A673 (cell line): ENCODE measurements around the gene VPS41. TPM values are rescaled to one million over a fixed set of nuclear protein-coding genes. Genes with fewer than 3 reads are reported as not detected.

Source experiments
- BruUV-seq: library from RNA; stranded (reverse); fragments of 400-500 nt; replicated peaks from 2 replicates; lab custom pipeline; 2021; lab: Mats Ljungman, UMichigan
- CTCF ChIA-PET: fragments of 300-600 bp; sonication (Branson Sonifier 250); formaldehyde crosslinking; loops from one replicate; lab custom pipeline; 2022; ENCODE audit warnings: antibody characterized with exemption; lab: Charles Lee
- POLR2A ChIA-PET: fragments of 300-600 bp; sonication (Branson Sonifier 250); formaldehyde crosslinking; loops from one replicate; lab custom pipeline; 2022; ENCODE audit warnings: antibody characterized with exemption; ENCODE audit not compliant: low non-redundant PET; lab: Charles Lee
- DNase-seq: peaks from one replicate; pipeline ENCODE4 v3.0.0-alpha.2; 2015; ENCODE audit warnings: low spot score
- H3K27ac ChIP-seq: fragments of 200-600 bp; sonication (generic); 2 replicates; pipeline ENCODE4 v1.5.1; 2016; ENCODE audit warnings: mixed run types, low read depth, mild to moderate bottlenecking, mixed read lengths, antibody characterized with exemption, low read length; ENCODE audit not compliant: poor library complexity, severe bottlenecking
- H3K27me3 ChIP-seq: fragments of 200-600 bp; sonication (generic); replicated peaks from 2 replicates; pipeline ENCODE4 v1.6.1; 2017; ENCODE audit warnings: mixed run types, low read depth, mild to moderate bottlenecking, mixed read lengths, antibody characterized with exemption, low read length; ENCODE audit not compliant: insufficient read depth, poor library complexity
- H3K36me3 ChIP-seq: fragments of 200-600 bp; sonication (generic); 2 replicates; pipeline ENCODE4 v1.6.1; 2016; ENCODE audit warnings: mixed run types, mild to moderate bottlenecking, mixed read lengths, antibody characterized with exemption, low read length; ENCODE audit not compliant: insufficient read depth, poor library complexity, severe bottlenecking
- H3K4me1 ChIP-seq: fragments of 200-600 bp; sonication (generic); 2 replicates; pipeline ENCODE4 v1.6.1; 2017; ENCODE audit warnings: mixed run types, mild to moderate bottlenecking, mixed read lengths, antibody characterized with exemption, low read length; ENCODE audit not compliant: insufficient read depth, poor library complexity, severe bottlenecking
- H3K4me3 ChIP-seq: fragments of 200-600 bp; sonication (generic); 2 replicates; pipeline ENCODE4 v1.5.1; 2016; ENCODE audit warnings: low read depth, mixed run types, mild to moderate bottlenecking, mixed read lengths, low read length; ENCODE audit not compliant: poor library complexity, severe bottlenecking
- H3K9me3 ChIP-seq: fragments of 200-600 bp; sonication (generic); 2 replicates; pipeline ENCODE4 v1.6.1; 2016; ENCODE audit warnings: mixed run types, low read depth, mild to moderate bottlenecking, mixed read lengths, antibody characterized with exemption, low read length; ENCODE audit not compliant: poor library complexity, severe bottlenecking
- CTCF ChIP-seq: fragments of 300-800, 200-600 bp; sonication (generic); conservative IDR thresholded peaks from 2 replicates; pipeline ENCODE4 v1.5.1; 2017; ENCODE audit warnings: low read depth, mild to moderate bottlenecking, antibody characterized with exemption, low read length, moderate library complexity, mixed read lengths
- EZH2 ChIP-seq: fragments of 200-600 bp; sonication (generic); IDR thresholded peaks from 2 replicates; pipeline ENCODE4 v1.6.1; 2017; ENCODE audit warnings: borderline replicate concordance, low read depth, mild to moderate bottlenecking, mixed read lengths, antibody characterized with exemption, low read length; ENCODE audit not compliant: poor library complexity, severe bottlenecking
- intact Hi-C: fragments of 100-400 bp; cut with micrococcal nuclease; formaldehyde crosslinking; loops from one replicate; pipeline ENCODE4 v1.10.0; 2022; ENCODE audit not compliant: unreplicated experiment
- total RNA-seq: library from RNA; stranded (reverse); gene quantifications from 2 replicates; pipeline ENCODE4 v1.2.3, GENCODE V29; 2021

VPS41 gene
- total RNA-seq, 1 experiment from 2014 or later = 45.8 TPM

- intact Hi-C loops = no loop called here
- no peaks in the 10 kb centered on the region for H3K9me3 ChIP-seq
- TF ChIP-seq EZH2 = no peak
- no peak for TF ChIP-seq CTCF
- CTCF ChIA-PET = no interaction called here
- H3K4me3 ChIP-seq = no peak overlapping the region
- POLR2A ChIA-PET = no interaction called here
- no TSS peak for BruUV-seq
- DNase-seq = no peak
- no peaks in the 10 kb centered on the region for H3K27me3 ChIP-seq
- H3K36me3 ChIP-seq = no peaks in the 10 kb centered on the region
- H3K27ac ChIP-seq = no peak overlapping the region
- H3K4me1 ChIP-seq = no peaks in the 10 kb centered on the region
Observed at GRCh38 chr7:38731215-38731614, 177.8 kb downstream of the VPS41 start.

GRCh38 chr7:38728145-38728544 is 180.8 kb downstream of the VPS41 start:
- TF ChIP-seq CTCF = no peak
- TF ChIP-seq EZH2 = no peak
- intact Hi-C loops = no loop called here
- ChIA-PET CTCF (interaction anchor here (0.5 kb wide), 1 partner anchor 408 kb away, joined by 3 read pairs; no protein-coding TSS in a partner anchor), POLR2A (no interaction called here)
- H3K9me3 ChIP-seq = no peaks in the 10 kb centered on the region
- no peaks in the 10 kb centered on the region for H3K4me1 ChIP-seq
- H3K27me3 ChIP-seq = no peaks in the 10 kb centered on the region
- no peaks in the 10 kb centered on the region for H3K36me3 ChIP-seq
- no TSS peak for BruUV-seq
- H3K4me3 ChIP-seq = no peak overlapping the region
- no peak for DNase-seq
- H3K27ac ChIP-seq = no peak overlapping the region

- Histone ChIP-seq H3K27me3 (no peaks in the 10 kb centered on the region), H3K4me3 (no peak overlapping the region), H3K27ac (no peak overlapping the region), H3K4me1 (no peaks in the 10 kb centered on the region), H3K9me3 (no peaks in the 10 kb centered on the region), H3K36me3 (no peaks in the 10 kb centered on the region)
- no TSS peak for BruUV-seq
- no peak for DNase-seq
- ChIA-PET POLR2A (no interaction called here), CTCF (interaction anchor here (0.5 kb wide), 1 partner anchor 409 kb away, joined by 3 read pairs; no protein-coding TSS in a partner anchor)
- no peak for TF ChIP-seq EZH2
- no peak for TF ChIP-seq CTCF
- intact Hi-C loops = no loop called here
Observed at GRCh38 chr7:38727184-38727940, 181.6 kb downstream of the VPS41 start.
